A673 (cell line): Measurements from ENCODE around the gene RNU7-1. TPM values are rescaled to one million over a fixed set of nuclear protein-coding genes. Genes with fewer than 3 reads are reported as not detected.
A peak's percentile ranks its signal among the peaks of the same experiment; 100 is the strongest.

Experiments used
- BruUV-seq: library from RNA; stranded (reverse); fragments of 400-500 nt; replicated peaks from 2 replicates; lab custom pipeline; 2021; lab: Mats Ljungman, UMichigan
- CTCF ChIA-PET: fragments of 300-600 bp; sonication (Branson Sonifier 250); formaldehyde crosslinking; loops from one replicate; lab custom pipeline; 2022; ENCODE audit warnings: antibody characterized with exemption; lab: Charles Lee
- POLR2A ChIA-PET: fragments of 300-600 bp; sonication (Branson Sonifier 250); formaldehyde crosslinking; loops from one replicate; lab custom pipeline; 2022; ENCODE audit warnings: antibody characterized with exemption; ENCODE audit not compliant: low non-redundant PET; lab: Charles Lee
- DNase-seq: peaks from one replicate; pipeline ENCODE4 v3.0.0-alpha.2; 2015; ENCODE audit warnings: low spot score
- H3K27ac ChIP-seq: fragments of 200-600 bp; sonication (generic); 2 replicates; pipeline ENCODE4 v1.5.1; 2016; ENCODE audit warnings: mixed run types, low read depth, mild to moderate bottlenecking, mixed read lengths, antibody characterized with exemption, low read length; ENCODE audit not compliant: poor library complexity, severe bottlenecking
- H3K27me3 ChIP-seq: fragments of 200-600 bp; sonication (generic); replicated peaks from 2 replicates; pipeline ENCODE4 v1.6.1; 2017; ENCODE audit warnings: mixed run types, low read depth, mild to moderate bottlenecking, mixed read lengths, antibody characterized with exemption, low read length; ENCODE audit not compliant: insufficient read depth, poor library complexity
- H3K36me3 ChIP-seq: fragments of 200-600 bp; sonication (generic); 2 replicates; pipeline ENCODE4 v1.6.1; 2016; ENCODE audit warnings: mixed run types, mild to moderate bottlenecking, mixed read lengths, antibody characterized with exemption, low read length; ENCODE audit not compliant: insufficient read depth, poor library complexity, severe bottlenecking
- H3K4me1 ChIP-seq: fragments of 200-600 bp; sonication (generic); 2 replicates; pipeline ENCODE4 v1.6.1; 2017; ENCODE audit warnings: mixed run types, mild to moderate bottlenecking, mixed read lengths, antibody characterized with exemption, low read length; ENCODE audit not compliant: insufficient read depth, poor library complexity, severe bottlenecking
- H3K4me3 ChIP-seq: fragments of 200-600 bp; sonication (generic); 2 replicates; pipeline ENCODE4 v1.5.1; 2016; ENCODE audit warnings: low read depth, mixed run types, mild to moderate bottlenecking, mixed read lengths, low read length; ENCODE audit not compliant: poor library complexity, severe bottlenecking
- H3K9me3 ChIP-seq: fragments of 200-600 bp; sonication (generic); 2 replicates; pipeline ENCODE4 v1.6.1; 2016; ENCODE audit warnings: mixed run types, low read depth, mild to moderate bottlenecking, mixed read lengths, antibody characterized with exemption, low read length; ENCODE audit not compliant: poor library complexity, severe bottlenecking
- CTCF ChIP-seq: fragments of 300-800, 200-600 bp; sonication (generic); conservative IDR thresholded peaks from 2 replicates; pipeline ENCODE4 v1.5.1; 2017; ENCODE audit warnings: low read depth, mild to moderate bottlenecking, antibody characterized with exemption, low read length, moderate library complexity, mixed read lengths
- EZH2 ChIP-seq: fragments of 200-600 bp; sonication (generic); IDR thresholded peaks from 2 replicates; pipeline ENCODE4 v1.6.1; 2017; ENCODE audit warnings: borderline replicate concordance, low read depth, mild to moderate bottlenecking, mixed read lengths, antibody characterized with exemption, low read length; ENCODE audit not compliant: poor library complexity, severe bottlenecking
- intact Hi-C: fragments of 100-400 bp; cut with micrococcal nuclease; formaldehyde crosslinking; loops from one replicate; pipeline ENCODE4 v1.10.0; 2022; ENCODE audit not compliant: unreplicated experiment
- total RNA-seq: library from RNA; stranded (reverse); gene quantifications from 2 replicates; pipeline ENCODE4 v1.2.3, GENCODE V29; 2021

The RNU7-1 gene
- total RNA-seq, 1 experiment from 2014 or later = not detected

DNA sequence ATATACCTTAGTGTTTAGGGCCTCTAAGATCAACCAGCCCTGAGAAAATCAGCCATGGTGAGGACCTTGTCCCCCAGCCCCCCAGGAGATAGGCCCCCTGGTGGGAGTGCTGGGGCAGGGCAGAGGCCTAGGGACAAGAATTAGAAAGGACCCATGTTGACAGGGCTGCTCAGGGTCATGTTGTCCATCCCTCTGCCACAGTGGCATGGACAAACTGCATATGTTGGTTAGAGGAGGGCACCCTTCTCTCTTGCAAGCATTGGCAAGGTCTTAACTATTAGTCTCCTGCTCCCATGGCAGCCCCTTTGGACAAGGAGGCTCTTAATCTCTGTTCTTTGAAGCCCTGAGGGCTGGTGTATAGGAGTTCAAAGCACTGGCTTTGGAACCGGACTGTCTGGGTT is 6.8 kb downstream of the RNU7-1 start:
- no peaks in the 10 kb centered on the region for H3K27me3 ChIP-seq
- intact Hi-C loops = no loop called here
- H3K36me3 ChIP-seq = peaks cover 6% of the 10 kb centered on the region
- POLR2A ChIA-PET = no interaction called here
- BruUV-seq = no TSS peak
- TF ChIP-seq CTCF = 0 out of 2 replicates have a peak, but pooled peaks have one; percentile 10
- TF ChIP-seq EZH2 = no peak
- H3K4me1 ChIP-seq = peaks cover 18% of the 10 kb centered on the region
- CTCF ChIA-PET = interaction anchor here (1.7 kb wide), 1 partner anchor 11 kb away, joined by 3 read pairs; no protein-coding TSS in a partner anchor
- H3K9me3 ChIP-seq = no peaks in the 10 kb centered on the region
- DNase-seq = no peak
- no peak overlapping the region for H3K27ac ChIP-seq
- H3K4me3 ChIP-seq = no peak overlapping the region

DNA sequence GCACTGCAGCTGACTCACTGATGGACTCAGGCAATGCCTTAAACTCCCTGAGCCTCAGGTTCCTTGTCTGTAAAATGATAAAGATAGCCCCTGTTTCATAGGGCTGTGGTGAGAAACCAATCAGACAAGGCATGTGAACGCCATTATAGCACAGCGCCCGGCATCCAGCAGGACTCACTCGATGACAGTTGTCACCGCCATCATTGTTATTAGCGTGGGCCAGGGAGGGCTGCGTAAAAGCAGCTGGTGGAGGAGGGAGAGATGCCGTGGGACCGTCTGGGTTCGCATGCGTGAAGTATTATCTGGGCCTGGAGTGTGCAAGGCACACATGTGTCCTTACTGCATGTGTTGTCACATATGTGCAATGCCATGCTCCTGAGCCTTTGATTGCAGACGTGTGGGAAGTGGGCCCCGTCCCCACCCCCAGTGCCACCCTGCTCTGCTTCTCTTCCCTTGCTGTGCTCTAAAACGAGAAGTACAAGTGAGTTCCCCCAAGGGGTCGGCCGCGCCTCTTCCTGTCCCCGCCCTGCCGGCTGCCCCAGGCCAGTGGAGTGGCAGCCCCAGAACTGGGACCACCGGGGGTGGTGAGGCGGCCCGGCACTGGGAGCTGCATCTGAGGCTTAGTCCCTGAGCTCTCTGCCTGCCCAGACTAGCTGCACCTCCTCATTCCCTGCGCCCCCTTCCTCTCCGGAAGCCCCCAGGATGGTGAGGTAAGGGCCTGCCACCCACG is 7.4 kb downstream of the RNU7-1 start, which contains the start of gene PTPN6:
Gene PTPN6 (plus strand): TSS at position 546 of the 730 bp plus-strand sequence. CDS start 157 bp downstream, at position 703.
- BruUV-seq = no TSS peak
- no peak for DNase-seq
- H3K4me3 ChIP-seq = no peak within 1 kb of the TSS
- H3K27ac ChIP-seq = peak within 1 kb of the TSS; percentile 82
- H3K4me1 ChIP-seq = peaks cover 13% of the 10 kb centered on the region
- CTCF ChIA-PET = interaction anchor here (1.7 kb wide), 1 partner anchor 11 kb away, joined by 3 read pairs; no protein-coding TSS in a partner anchor
- TF ChIP-seq CTCF (no peak), EZH2 (no peak)
- POLR2A ChIA-PET = no interaction called here
- intact Hi-C loops = no loop called here
- H3K9me3 ChIP-seq = no peaks in the 10 kb centered on the region
- H3K36me3 ChIP-seq = peaks cover under 1% of the 10 kb centered on the region
- no peaks in the 10 kb centered on the region for H3K27me3 ChIP-seq

DNA sequence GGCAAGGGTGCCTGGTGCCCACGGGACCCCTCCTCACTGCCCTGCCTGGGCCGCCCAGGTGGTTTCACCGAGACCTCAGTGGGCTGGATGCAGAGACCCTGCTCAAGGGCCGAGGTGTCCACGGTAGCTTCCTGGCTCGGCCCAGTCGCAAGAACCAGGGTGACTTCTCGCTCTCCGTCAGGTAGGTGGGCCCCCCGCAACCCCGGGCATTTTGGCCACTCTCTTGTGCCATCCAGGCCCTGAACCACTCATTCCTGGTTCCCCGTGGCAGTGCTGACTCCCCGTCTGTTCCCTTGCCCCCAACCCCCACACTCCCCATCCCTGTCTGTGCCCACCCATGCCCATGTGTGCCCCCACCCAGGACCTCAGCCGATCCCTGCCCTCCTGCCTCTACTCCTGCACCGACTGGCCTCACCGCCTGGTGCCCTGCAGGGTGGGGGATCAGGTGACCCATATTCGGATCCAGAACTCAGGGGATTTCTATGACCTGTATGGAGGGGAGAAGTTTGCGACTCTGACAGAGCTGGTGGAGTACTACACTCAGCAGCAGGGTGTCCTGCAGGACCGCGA is 8.0 kb downstream of the RNU7-1 start:
- no peak for DNase-seq
- TF ChIP-seq CTCF (no peak), EZH2 (no peak)
- no TSS peak for BruUV-seq
- Histone ChIP-seq H3K36me3 (no peaks in the 10 kb centered on the region), H3K27ac (peak overlapping the region; percentile 8), H3K9me3 (no peaks in the 10 kb centered on the region), H3K4me1 (peaks cover 13% of the 10 kb centered on the region), H3K27me3 (no peaks in the 10 kb centered on the region), H3K4me3 (no peak overlapping the region)
- intact Hi-C loops = no loop called here
- ChIA-PET POLR2A (no interaction called here), CTCF (interaction anchor here (1.7 kb wide), 1 partner anchor 10 kb away, joined by 3 read pairs; no protein-coding TSS in a partner anchor)
